ENCODE data around the gene PARD6B.

DNA sequence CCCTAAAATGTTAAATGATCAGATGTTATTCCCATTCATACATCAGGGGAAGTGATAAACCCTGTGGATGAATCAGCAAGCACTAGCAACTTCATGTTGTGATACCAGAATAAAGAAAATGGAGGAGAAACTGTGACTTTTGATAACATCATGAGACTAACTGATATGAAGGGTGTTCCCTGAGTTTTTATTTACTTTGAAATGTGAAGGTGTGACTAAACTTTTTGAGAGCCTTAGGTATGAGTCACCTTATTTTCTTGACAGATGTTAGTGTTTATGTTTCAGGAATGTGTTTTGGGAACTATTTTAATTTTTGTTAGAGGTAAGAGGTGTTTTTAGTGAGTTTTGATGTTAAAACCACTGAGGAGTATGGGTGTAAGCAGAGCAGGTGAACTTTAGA lies 4.4 kb downstream of the PARD6B start:
- TF ChIP-seq, protein P1, sequence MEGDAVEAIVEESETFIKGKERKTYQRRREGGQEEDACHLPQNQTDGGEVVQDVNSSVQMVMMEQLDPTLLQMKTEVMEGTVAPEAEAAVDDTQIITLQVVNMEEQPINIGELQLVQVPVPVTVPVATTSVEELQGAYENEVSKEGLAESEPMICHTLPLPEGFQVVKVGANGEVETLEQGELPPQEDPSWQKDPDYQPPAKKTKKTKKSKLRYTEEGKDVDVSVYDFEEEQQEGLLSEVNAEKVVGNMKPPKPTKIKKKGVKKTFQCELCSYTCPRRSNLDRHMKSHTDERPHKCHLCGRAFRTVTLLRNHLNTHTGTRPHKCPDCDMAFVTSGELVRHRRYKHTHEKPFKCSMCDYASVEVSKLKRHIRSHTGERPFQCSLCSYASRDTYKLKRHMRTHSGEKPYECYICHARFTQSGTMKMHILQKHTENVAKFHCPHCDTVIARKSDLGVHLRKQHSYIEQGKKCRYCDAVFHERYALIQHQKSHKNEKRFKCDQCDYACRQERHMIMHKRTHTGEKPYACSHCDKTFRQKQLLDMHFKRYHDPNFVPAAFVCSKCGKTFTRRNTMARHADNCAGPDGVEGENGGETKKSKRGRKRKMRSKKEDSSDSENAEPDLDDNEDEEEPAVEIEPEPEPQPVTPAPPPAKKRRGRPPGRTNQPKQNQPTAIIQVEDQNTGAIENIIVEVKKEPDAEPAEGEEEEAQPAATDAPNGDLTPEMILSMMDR (IDR thresholded peaks at IDR 0.05; ENCODE audit: insufficient read depth, low read length, poor library complexity, severe bottlenecking) = no peak
- TF ChIP-seq EZH2phosphoT487 (conservative IDR thresholded peaks at IDR 0.05; ENCODE audit: low read length) = no peak

Data from SU-DHL-6 (cell line).